Ascending aorta (tissue), 2 donors: ENCODE measurements around the gene TMPRSS9. TPM values are rescaled to one million over a fixed set of nuclear protein-coding genes. Genes with fewer than 3 reads are reported as not detected.

Experiments
- DNase-seq, 2 donors: peaks; one replicate each; pipeline ENCODE4 v3.0.0-alpha.2; 2019; ENCODE audit warnings: low spot score in 2 of 2
- H3K27ac ChIP-seq, 2 donors: fragments of 200-600 bp; sonication (generic); one replicate each; pipeline ENCODE4 v1.5.1; 2016 to 2017; ENCODE audit warnings: mild to moderate bottlenecking in 1 of 2
- H3K27me3 ChIP-seq: fragments of 200-600 bp; sonication (generic); one replicate; pipeline ENCODE4 v1.5.1; 2017
- H3K36me3 ChIP-seq, 2 donors: fragments of 200-600 bp; sonication (generic); one replicate each; pipeline ENCODE4 v1.5.1; 2016
- H3K4me1 ChIP-seq, 2 donors: fragments of 200-600 bp; sonication (generic); one replicate each; pipeline ENCODE4 v1.5.1; 2016 to 2017; ENCODE audit warnings: mild to moderate bottlenecking in 1 of 2
- H3K4me3 ChIP-seq, 2 donors: fragments of 200-600 bp; sonication (generic); one replicate each; pipeline ENCODE4 v1.5.1; 2016 to 2017; ENCODE audit warnings: mild to moderate bottlenecking in 1 of 2
- H3K9me3 ChIP-seq, 2 donors: fragments of 200-600 bp; sonication (generic); one replicate each; pipeline ENCODE4 v1.5.1; 2016
- intact Hi-C: fragments of 100-400 bp; cut with DNase I; formaldehyde crosslinking; loops from one replicate; pipeline ENCODE4 v1.15.1; 2023
- total RNA-seq: library from RNA; depleted of rRNA; stranded (reverse); fragments of >200 nt; gene quantifications from one replicate; pipeline ENCODE4 v1.1.0, GENCODE V29; 2016
- TF ChIP-seq, protein P1 (sequence below), 3 experiments: fragments of 200-600 bp in 2 of 3; fragments of 450-650 bp in 1 of 3; sonication (generic) in 2 of 3; IDR thresholded peaks; one replicate each; pipeline ENCODE4 v1.5.1; 2016 to 2019; ENCODE audit warnings: antibody characterized with exemption in 3 of 3, mild to moderate bottlenecking in 1 of 3, moderate library complexity in 1 of 3

TMPRSS9 gene
- total RNA-seq, 1 donor from 2014 or later, result not detected

DNA sequence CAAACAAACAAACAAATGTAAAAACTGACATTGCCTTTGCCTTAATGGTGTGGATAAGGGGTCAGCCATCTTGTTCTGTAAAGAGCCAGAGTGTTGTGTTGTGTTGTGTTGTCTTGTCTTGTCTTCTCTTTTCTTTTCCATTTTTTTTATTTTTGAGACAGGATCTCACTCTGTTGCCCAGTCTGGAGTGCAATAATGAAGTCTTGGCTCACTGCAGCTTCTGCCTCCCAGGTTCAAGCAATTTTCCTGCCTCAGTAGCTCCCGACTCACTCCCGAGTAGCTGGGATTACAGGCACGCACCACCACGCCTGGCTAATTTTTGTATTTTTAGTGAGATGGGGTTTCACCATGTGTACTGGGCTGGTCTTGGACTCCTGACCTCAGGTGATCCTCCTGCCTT, 39.5 kb downstream of the TMPRSS9 start:
- Histone ChIP-seq H3K36me3 (no peaks in the 10 kb centered on the region), H3K4me3 (no peak overlapping the region), H3K9me3 (no peaks in the 10 kb centered on the region), H3K4me1 (no peaks in the 10 kb centered on the region), H3K27ac (no peak overlapping the region), H3K27me3 (no peaks in the 10 kb centered on the region)
- TF ChIP-seq, protein P1, sequence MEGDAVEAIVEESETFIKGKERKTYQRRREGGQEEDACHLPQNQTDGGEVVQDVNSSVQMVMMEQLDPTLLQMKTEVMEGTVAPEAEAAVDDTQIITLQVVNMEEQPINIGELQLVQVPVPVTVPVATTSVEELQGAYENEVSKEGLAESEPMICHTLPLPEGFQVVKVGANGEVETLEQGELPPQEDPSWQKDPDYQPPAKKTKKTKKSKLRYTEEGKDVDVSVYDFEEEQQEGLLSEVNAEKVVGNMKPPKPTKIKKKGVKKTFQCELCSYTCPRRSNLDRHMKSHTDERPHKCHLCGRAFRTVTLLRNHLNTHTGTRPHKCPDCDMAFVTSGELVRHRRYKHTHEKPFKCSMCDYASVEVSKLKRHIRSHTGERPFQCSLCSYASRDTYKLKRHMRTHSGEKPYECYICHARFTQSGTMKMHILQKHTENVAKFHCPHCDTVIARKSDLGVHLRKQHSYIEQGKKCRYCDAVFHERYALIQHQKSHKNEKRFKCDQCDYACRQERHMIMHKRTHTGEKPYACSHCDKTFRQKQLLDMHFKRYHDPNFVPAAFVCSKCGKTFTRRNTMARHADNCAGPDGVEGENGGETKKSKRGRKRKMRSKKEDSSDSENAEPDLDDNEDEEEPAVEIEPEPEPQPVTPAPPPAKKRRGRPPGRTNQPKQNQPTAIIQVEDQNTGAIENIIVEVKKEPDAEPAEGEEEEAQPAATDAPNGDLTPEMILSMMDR (IDR thresholded peaks at IDR 0.05), result no peak
- no peak for DNase-seq
- intact Hi-C loops, result no loop called here

DNA sequence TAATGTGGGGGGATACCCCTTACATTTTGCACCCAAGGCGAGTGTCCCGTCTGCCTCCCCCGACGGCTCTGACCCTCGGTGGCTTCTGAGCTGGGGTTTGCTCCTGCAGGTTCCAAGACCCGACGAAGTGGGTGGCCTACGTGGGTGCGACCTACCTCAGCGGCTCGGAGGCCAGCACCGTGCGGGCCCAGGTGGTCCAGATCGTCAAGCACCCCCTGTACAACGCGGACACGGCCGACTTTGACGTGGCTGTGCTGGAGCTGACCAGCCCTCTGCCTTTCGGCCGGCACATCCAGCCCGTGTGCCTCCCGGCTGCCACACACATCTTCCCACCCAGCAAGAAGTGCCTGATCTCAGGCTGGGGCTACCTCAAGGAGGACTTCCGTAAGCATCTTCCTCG, 48.2 kb downstream of the TMPRSS9 start:
- no peaks in the 10 kb centered on the region for H3K4me1 ChIP-seq
- DNase-seq, result no peak
- intact Hi-C loops, result no loop called here
- TF ChIP-seq, protein P1 (IDR thresholded peaks at IDR 0.05), result no peak
- no peaks in the 10 kb centered on the region for H3K9me3 ChIP-seq
- no peaks in the 10 kb centered on the region for H3K36me3 ChIP-seq
- H3K27ac ChIP-seq, result no peak overlapping the region
- no peak overlapping the region for H3K4me3 ChIP-seq
- H3K27me3 ChIP-seq, result no peaks in the 10 kb centered on the region

DNA sequence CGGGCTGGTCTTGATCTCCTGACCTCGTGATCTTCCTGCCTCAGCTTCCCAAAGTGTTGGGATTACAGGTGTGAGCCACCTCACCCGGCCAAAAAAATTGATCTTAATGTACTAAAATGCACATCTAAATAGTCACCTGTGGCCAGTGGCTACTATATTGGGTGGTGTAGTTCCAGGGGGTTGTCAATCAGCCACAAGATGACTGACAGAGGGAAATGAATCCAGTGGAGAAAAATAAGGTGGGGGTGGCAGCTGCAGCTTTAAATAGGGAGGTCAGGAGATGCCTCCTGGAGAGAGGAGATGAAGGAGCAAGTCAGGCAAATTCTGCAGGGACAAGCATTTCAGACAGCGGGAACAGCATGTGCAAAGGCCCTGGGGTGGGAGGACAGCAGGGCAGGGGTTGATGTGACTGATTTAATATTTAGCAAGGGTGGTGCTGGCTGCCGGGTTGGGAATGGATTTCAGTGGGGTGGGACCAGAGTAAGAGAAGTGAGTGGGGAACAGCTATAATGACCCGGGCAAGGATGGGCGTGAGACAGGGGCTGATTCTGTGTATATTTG, 49.4 kb downstream of the TMPRSS9 start:
- Histone ChIP-seq H3K27ac (no peak overlapping the region), H3K27me3 (no peaks in the 10 kb centered on the region), H3K4me1 (no peaks in the 10 kb centered on the region), H3K9me3 (no peaks in the 10 kb centered on the region), H3K4me3 (no peak overlapping the region), H3K36me3 (no peaks in the 10 kb centered on the region)
- DNase-seq, result no peak
- intact Hi-C loops, result no loop called here
- TF ChIP-seq, protein P1 (IDR thresholded peaks at IDR 0.05), result no peak

DNA sequence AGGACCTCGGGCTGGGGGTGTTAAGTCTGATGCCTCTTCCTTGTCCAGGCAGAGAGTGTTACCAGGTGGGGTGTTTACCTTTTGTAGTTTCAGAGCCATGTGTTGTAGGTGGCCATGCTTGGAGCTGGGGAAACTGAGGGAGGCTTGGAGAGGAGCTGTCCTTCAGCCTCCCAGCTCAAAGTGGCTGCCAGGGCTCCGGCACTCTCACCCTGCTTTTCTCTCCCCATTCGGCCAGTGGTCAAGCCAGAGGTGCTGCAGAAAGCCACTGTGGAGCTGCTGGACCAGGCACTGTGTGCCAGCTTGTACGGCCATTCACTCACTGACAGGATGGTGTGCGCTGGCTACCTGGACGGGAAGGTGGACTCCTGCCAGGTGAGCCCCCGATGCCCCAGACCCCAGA, 50.0 kb downstream of the TMPRSS9 start:
- intact Hi-C loops, result no loop called here
- TF ChIP-seq, protein P1 (IDR thresholded peaks at IDR 0.05), result no peak
- Histone ChIP-seq H3K4me1 (no peaks in the 10 kb centered on the region), H3K27me3 (no peaks in the 10 kb centered on the region), H3K36me3 (no peaks in the 10 kb centered on the region), H3K27ac (no peak overlapping the region), H3K4me3 (no peak overlapping the region), H3K9me3 (no peaks in the 10 kb centered on the region)
- no peak for DNase-seq

DNA sequence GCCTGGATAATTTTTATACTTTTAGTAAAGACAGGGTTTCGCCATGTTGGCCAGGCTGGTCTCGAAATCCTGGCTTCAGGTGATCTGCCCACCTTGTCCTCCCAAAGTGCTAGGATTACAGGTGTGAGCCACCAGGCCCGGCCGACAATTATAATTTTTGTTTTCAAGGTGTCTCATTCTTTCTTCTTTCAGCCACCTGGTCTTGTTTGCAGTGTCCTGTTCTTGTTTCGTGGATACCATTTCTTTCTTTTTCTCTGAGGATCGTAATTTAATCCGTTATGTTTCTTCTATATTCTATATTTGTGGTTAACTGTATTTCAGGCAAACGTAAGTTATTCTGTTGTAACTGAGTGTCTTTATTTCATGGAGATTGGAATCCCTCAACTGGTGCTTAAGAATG, 51.6 kb downstream of the TMPRSS9 start:
- TF ChIP-seq, protein P1 (IDR thresholded peaks at IDR 0.05), result no peak
- Histone ChIP-seq H3K4me1 (no peaks in the 10 kb centered on the region), H3K36me3 (peaks cover 0 to 2% of the 10 kb centered on the region in 2 donors), H3K4me3 (no peak overlapping the region), H3K9me3 (no peaks in the 10 kb centered on the region), H3K27ac (no peak overlapping the region), H3K27me3 (no peaks in the 10 kb centered on the region)
- no peak for DNase-seq
- intact Hi-C loops, result no loop called here

DNA sequence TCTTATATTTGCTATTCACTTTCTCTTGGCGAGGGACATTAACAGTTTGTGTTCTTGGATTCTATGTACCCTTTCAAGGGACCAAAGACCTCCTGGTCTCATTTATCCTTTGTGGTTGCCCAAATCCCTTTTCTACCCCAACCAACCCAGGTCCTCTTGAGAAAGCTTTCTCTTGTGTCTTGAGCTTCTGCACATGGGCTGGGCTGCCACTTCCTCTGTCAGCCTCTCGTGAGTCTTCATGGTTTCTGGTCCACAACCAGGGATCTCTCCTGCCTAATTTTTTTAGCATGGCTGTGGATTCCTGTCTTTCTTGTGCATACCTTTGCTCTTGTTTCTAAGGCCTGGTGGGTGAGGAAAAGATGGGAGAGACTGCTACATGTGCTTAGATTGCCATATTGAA, 52.4 kb downstream of the TMPRSS9 start:
- TF ChIP-seq, protein P1 (IDR thresholded peaks at IDR 0.05), result no peak
- H3K27me3 ChIP-seq, result no peaks in the 10 kb centered on the region
- intact Hi-C loops, result no loop called here
- H3K4me3 ChIP-seq, result no peak overlapping the region
- peaks cover 3 to 7% of the 10 kb centered on the region in 2 donors for H3K36me3 ChIP-seq
- no peaks in the 10 kb centered on the region for H3K9me3 ChIP-seq
- no peak for DNase-seq
- no peak overlapping the region for H3K27ac ChIP-seq
- H3K4me1 ChIP-seq, result no peaks in the 10 kb centered on the region
